Mesenteric fat pad (tissue), 1 donor: ENCODE results near the gene ZNF385B. TPM values are rescaled to one million over a fixed set of nuclear protein-coding genes. Genes with fewer than 3 reads are reported as not detected.

Experiments
- DNase-seq: peaks from one replicate; pipeline ENCODE4 v3.0.0-alpha.2; 2020; ENCODE audit warnings: low spot score
- total RNA-seq: library from RNA; stranded (reverse); fragmentation: NEBNext Ultra II Directional; extraction: Animal tissue kit (Norgen Biotek cat#: 25700); gene quantifications from one replicate; pipeline ENCODE4 v1.2.1, GENCODE V29; 2021
- donor health status: DM: yes; HTN: yes; CAD: no.

Gene ZNF385B
- total RNA-seq, 1 donor from 2014 or later, result 0.39 TPM

- no peak for DNase-seq
Observed at GRCh38 chr2:179746981-179747380, 114.4 kb downstream of the ZNF385B start.

- DNase-seq, result no peak
Observed at GRCh38 chr2:179745635-179746256, 115.7 kb downstream of the ZNF385B start.

- no peak for DNase-seq
Observed at GRCh38 chr2:179744401-179744800, 117.0 kb downstream of the ZNF385B start.

- no peak for DNase-seq
Observed at GRCh38 chr2:179741317-179741716, 120.1 kb downstream of the ZNF385B start.

- no peak for DNase-seq
Observed at GRCh38 chr2:179729966-179730365, 131.4 kb downstream of the ZNF385B start.

- DNase-seq, result no peak
Observed at GRCh38 chr2:179726461-179727180, 134.8 kb downstream of the ZNF385B start.

GRCh38 chr2:179724403-179724802 is 137.0 kb downstream of the ZNF385B start:
- no peak for DNase-seq

- no peak for DNase-seq
Observed at GRCh38 chr2:179720173-179720772, 141.1 kb downstream of the ZNF385B start.

- no peak for DNase-seq
Observed at GRCh38 chr2:179715871-179716270, 145.5 kb downstream of the ZNF385B start.

- DNase-seq, result no peak
Observed at GRCh38 chr2:179715196-179715595, 146.2 kb downstream of the ZNF385B start.

GRCh38 chr2:179712825-179713224 is 148.6 kb downstream of the ZNF385B start:
- no peak for DNase-seq

- DNase-seq, result no peak
Observed at GRCh38 chr2:179711375-179711774, 150.0 kb downstream of the ZNF385B start.

GRCh38 chr2:179703702-179704101 is 157.7 kb downstream of the ZNF385B start:
- no peak for DNase-seq

- DNase-seq, result no peak
Observed at GRCh38 chr2:179702912-179703311, 158.5 kb downstream of the ZNF385B start.

GRCh38 chr2:179701524-179702110 is 159.8 kb downstream of the ZNF385B start:
- DNase-seq, result no peak

GRCh38 chr2:179695486-179695885 is 165.9 kb downstream of the ZNF385B start:
- no peak for DNase-seq

- no peak for DNase-seq
Observed at GRCh38 chr2:179694963-179695362, 166.4 kb downstream of the ZNF385B start.

- no peak for DNase-seq
Observed at GRCh38 chr2:179692610-179693009, 168.8 kb downstream of the ZNF385B start.

GRCh38 chr2:179692043-179692442 is 169.4 kb downstream of the ZNF385B start:
- DNase-seq, result no peak

GRCh38 chr2:179691235-179691634 is 170.2 kb downstream of the ZNF385B start:
- no peak for DNase-seq

GRCh38 chr2:179686718-179687342 is 174.6 kb downstream of the ZNF385B start:
- DNase-seq, result no peak

- DNase-seq, result no peak
Observed at GRCh38 chr2:179686069-179686468, 175.3 kb downstream of the ZNF385B start.
